HG02943 (cell line): ENCODE results near the gene DAPK2.
"Not testable (repeated sequence)": the region's sequence is repeated elsewhere in the genome, so short reads cannot be mapped to it uniquely, and the experiment has no call there.

ENCODE experiments used
- ATAC-seq: cut with Tn5 transposase; IDR thresholded peaks from one replicate; pipeline ENCODE4 v1.9.1; 2021; ENCODE audit warnings: mild to moderate bottlenecking, low read depth, moderate library complexity; ENCODE audit not compliant: unreplicated experiment

The DAPK2 gene

DNA sequence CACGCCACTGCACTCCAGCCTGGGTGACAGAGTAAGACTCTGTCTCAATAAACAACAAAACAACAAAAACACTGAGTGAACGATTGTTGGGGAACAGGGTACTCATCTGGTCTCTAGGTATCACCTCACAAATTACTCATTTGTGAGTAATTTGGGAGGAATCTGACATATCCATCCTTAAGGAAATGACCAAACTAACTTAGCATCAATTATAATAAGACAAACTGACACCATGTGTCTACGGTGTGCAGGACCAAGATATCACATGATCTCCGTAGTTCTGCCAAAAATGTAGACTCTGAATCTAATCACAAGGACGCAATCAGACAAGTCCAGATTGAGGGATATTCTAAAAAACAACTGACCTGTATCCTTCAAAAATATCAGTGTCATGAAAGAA lies 12.0 kb upstream of the DAPK2 start:
- no peak for ATAC-seq

DNA sequence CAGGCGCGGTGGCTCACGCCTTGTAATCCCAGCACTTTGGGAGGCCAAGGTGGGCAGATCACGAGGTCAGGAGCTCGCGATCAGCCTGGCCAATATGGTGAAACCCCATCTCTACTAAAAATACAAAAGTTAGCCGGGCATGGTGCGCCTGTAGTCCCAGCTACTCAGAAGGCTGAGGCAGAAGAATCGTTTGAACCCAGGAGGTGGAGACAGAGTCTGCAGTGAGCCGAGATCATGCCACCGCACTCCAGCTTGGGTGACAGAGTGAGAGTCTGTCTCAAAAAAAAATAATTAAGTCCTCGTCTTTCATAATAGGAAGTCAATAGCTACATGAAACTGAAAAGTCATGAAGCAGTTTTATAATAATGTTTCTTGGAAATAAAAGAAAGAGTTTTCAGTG lies 7.4 kb upstream of the DAPK2 start:
- not testable (repeated sequence) for ATAC-seq

- ATAC-seq, result no peak
Measured at GRCh38 chr15:64052925-64053491, 6.7 kb upstream of the DAPK2 start.

- ATAC-seq, result no peak
Measured at GRCh38 chr15:64051407-64052259, 5.3 kb upstream of the DAPK2 start.

- no peak for ATAC-seq
Measured at GRCh38 chr15:64051093-64051402, 4.8 kb upstream of the DAPK2 start.

DNA sequence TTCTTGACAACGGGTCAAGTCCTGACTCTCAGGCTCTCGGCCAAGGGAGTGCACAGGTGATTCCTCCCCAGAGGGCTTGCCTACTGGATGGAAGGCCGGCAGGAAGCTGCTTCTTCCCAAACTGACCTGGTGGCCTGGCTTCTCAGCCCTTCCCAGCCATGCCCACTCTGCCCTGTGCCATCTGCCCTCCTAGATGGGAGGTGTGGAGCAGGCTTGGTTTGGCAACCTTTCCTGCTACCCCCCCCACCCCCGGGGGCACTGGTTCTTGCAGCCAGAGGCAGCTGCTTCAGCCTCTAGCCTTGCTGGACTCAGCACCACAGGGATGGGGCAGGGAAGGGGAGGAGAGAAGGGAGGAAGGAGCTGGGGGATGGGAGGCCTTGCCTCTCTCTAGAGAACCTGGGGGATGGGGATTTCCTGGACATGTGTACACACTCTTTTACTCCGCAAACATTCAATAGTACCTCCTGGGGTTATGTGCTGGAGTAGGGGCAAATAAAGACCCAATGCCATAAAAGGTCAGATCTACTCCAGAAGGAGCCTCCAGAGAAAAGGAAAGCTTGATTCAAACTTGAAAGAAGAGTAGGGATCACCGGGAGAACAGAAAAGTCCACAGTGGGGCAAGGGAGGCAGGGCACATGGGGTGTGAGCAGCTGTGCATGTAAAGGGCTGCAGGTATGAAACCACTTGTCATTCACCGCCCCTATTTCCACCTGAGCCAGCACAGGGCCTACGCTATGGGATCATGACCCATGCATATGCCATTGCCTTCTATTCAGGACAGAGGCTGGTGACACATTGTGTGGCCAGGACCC lies 4.2 kb upstream of the DAPK2 start:
- ATAC-seq, result no peak

- ATAC-seq, result no peak
Measured at GRCh38 chr15:64048781-64049460, 2.6 kb upstream of the DAPK2 start.

GRCh38 chr15:64045774-64046420 lies 388 bp downstream of the DAPK2 start:
- ATAC-seq, result no peak

DNA sequence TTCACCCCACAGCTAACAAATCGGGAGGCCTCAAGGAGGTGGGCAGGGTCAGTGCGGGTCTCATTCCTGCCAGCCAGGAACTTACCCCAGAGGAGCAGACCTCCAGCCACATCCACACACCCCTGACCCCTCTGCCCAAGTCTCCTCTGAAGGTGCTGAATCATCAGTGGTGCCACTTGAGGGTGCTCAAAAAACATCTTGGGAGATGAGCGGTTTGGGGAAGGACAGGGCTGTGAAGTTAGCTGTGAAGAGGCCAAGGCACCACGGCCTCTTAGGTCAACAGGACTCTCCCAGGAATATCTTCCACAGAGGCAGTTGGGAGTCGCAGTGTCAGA lies 1.2 kb downstream of the DAPK2 start:
- no peak for ATAC-seq

GRCh38 chr15:64044300-64045100 lies 1.8 kb downstream of the DAPK2 start:
- no peak for ATAC-seq

- no peak for ATAC-seq
Measured at GRCh38 chr15:64038878-64039610, 7.2 kb downstream of the DAPK2 start.

DNA sequence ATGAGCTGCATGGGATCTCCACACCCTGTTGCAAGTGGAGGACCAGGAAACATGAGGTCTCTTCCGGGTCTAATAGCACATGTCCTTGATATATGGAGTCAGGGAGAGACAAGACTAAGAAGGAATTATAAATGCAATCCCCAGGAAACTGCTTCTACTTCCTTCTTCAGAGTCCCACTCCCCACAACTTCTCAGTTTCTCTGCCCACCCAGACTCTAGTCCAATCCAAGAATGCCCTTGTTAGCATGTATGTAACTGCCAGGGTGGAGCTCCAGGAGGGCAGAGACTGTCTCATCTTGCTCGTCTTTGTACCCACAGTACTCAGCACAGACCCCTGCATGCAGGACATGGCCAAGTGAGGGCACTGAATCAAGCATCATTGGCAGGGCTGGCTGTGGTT lies 8.3 kb downstream of the DAPK2 start:
- ATAC-seq, result no peak

DNA sequence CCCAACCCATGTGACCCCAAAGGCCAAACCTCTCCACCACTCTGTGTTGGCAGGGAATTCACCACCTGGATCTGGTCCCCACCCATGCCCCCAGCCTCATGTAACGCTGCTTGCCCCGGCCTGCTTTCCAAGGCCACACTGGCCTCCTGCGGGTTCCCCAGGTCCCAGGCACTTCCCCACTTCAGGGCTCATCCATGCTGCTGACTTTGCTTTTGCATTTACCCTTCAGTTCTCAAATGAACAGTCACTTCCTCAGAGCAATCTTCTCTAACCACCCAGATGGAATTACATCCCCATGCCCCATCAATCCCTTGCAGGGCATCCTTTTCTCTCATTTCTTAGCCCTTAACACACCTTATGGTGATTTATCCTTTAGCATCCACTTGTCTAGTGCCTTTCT lies 9.2 kb downstream of the DAPK2 start:
- no peak for ATAC-seq

GRCh38 chr15:64035525-64035924 lies 10.8 kb downstream of the DAPK2 start:
- no peak for ATAC-seq

DNA sequence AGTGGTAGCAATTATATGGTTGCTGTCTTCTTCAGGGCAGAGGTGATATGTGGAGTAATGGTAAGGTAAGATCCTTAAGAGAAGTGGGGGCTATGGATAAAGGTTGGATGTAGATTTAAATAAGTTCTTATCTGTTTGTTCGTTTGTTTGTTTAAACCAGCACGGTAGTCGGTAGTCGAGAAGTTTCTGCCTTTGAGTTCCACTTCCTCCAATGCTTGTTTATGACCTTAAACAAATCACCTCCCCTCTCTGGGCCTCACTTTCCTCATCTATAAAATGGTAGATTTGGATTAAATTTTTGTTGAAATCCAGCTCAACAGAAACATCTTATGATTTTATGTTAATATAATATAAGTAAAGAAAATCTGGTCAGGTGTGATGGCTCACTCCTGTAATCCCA lies 11.8 kb downstream of the DAPK2 start:
- ATAC-seq, result no peak

GRCh38 chr15:64032329-64032728 lies 14.0 kb downstream of the DAPK2 start:
- ATAC-seq, result no peak

DNA sequence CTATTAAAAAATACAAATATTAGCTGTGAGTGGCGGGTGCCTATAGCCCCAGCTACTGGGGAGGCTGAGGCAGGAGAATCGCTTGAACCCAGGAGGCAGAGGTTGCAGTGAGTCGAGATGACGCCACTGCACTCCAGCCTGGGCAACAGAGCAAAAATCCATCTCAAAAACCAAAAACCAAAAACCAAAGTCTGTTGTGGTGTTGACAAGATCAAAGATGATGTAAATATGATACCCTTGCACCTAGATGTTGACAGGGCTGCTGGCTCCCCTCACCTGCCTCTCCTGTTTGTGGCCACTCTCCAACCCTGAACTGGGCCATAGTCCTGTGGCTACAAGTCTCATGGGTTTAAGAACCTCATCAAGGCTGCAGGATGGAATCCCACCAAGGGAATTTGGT lies 16.2 kb downstream of the DAPK2 start:
- ATAC-seq, result no peak

DNA sequence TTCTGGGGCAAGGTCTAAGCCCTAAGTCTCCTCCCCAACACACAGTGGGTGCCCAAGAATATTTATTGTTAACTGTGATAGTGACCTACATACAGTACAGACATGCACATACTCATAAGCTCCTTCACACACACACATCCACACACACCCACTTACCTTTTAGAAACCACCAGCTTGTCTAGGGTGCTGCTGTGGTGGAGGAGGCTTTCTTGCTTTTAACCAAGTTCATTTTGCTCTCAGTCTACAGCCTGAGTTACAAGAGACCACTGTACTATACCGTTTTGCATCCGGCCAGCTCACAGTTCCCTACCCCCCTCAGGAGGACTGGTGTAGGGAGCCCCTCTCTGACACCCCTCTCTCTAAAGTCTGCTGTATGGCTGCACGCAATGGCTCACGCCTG lies 16.7 kb downstream of the DAPK2 start:
- no peak for ATAC-seq

GRCh38 chr15:64029110-64029509 lies 17.2 kb downstream of the DAPK2 start:
- no peak for ATAC-seq
